HepG2 (cell line): ENCODE results near the gene CAPN10. TPM values are rescaled to one million over a fixed set of nuclear protein-coding genes. Genes with fewer than 3 reads are reported as not detected.
A peak's percentile ranks its signal among the peaks of the same experiment; 100 is the strongest.

Experiments used
- ATAC-seq: fragments of 200-7000 bp; cut with Tn5 transposase; 3 replicates; pipeline ENCODE4 v1.9.1; 2020; ENCODE audit warnings: mild to moderate bottlenecking, moderate library complexity
- BruUV-seq: library from RNA; stranded (reverse); fragments of 400-500 nt; replicated peaks from 2 replicates; lab custom pipeline; 2021; lab: Mats Ljungman, UMichigan
- CTCF ChIA-PET: fragments of 300-600 bp; formaldehyde crosslinking; extraction: SDS; loops from one replicate; lab custom pipeline; 2021; ENCODE audit warnings: low total read pairs, inconsistent platforms, low intra/inter-chr PET ratio; lab: Yijun Ruan, JAX
- POLR2A ChIA-PET: fragments of 350-600 bp; sonication (Branson Sonifier 250); formaldehyde crosslinking; loops from one replicate; lab custom pipeline; 2020; ENCODE audit warnings: antibody characterized with exemption, inconsistent platforms; lab: Yijun Ruan, JAX
- DNase-seq: peaks from one replicate; pipeline ENCODE4 v3.0.0-alpha.2; 2015; ENCODE audit warnings: low spot score
- FAIRE-seq: peaks from 3 replicates; lab custom pipeline; 2011; peaks lifted over from hg19 to GRCh38; lab: Jason Lieb, UNC
- H2AFZ ChIP-seq: one replicate; pipeline ENCODE4 v1.6.1; 2011; ENCODE audit warnings: low read length, inconsistent platforms
- H3K27ac ChIP-seq: fragments of 300-600 bp; 3 replicates; pipeline ENCODE4 v1.8.0; 2011; ENCODE audit warnings: mixed run types, mild to moderate bottlenecking, mixed read lengths, low read length, inconsistent platforms; ENCODE audit not compliant: insufficient read depth; ENCODE audit errors: extremely low read length
- H3K27me3 ChIP-seq, 2 experiments: fragments of 200-600 bp in 1 of 2; 2 replicates in 1 of 2; 3 replicates in 1 of 2; pipeline versions ENCODE4 v1.6.0 to v1.8.0; 2011; ENCODE audit warnings: low read length in 2 of 2, mild to moderate bottlenecking in 2 of 2, moderate library complexity in 2 of 2, inconsistent platforms in 1 of 2; ENCODE audit not compliant: insufficient read depth in 2 of 2, control insufficient read depth in 1 of 2
- H3K36me3 ChIP-seq, 2 experiments: fragments of 200-600 bp in 1 of 2; replicated peaks in 1 of 2; 2 replicates in 1 of 2; 3 replicates in 1 of 2; pipeline versions ENCODE4 v1.5.1 to v1.8.0; 2011; ENCODE audit warnings: low read length in 2 of 2, inconsistent platforms in 1 of 2; ENCODE audit not compliant: insufficient read depth in 2 of 2, control insufficient read depth in 1 of 2
- H3K4me1 ChIP-seq: 2 replicates; pipeline ENCODE4 v1.5.1; 2012; ENCODE audit warnings: low read length, inconsistent platforms; ENCODE audit not compliant: insufficient read depth
- H3K4me2 ChIP-seq: 2 replicates; pipeline ENCODE4 v1.6.0; 2011; ENCODE audit warnings: low read depth, low read length, inconsistent platforms
- H3K4me3 ChIP-seq, 3 experiments: fragments of 200-600 bp in 1 of 3; sonication (generic), shearing (Covaris generic) in 1 of 3; replicated peaks in 1 of 3; 2 replicates each; pipeline ENCODE4 v1.5.1; 2011 to 2016; ENCODE audit warnings: low read length in 3 of 3, inconsistent platforms in 2 of 3, low read depth in 2 of 3, mild to moderate bottlenecking in 2 of 3, control low read depth in 1 of 3, mixed read lengths in 1 of 3; ENCODE audit not compliant: insufficient read depth in 1 of 3
- H3K79me2 ChIP-seq: one replicate; pipeline ENCODE4 v1.6.1; 2011; ENCODE audit warnings: low read length, inconsistent platforms; ENCODE audit not compliant: insufficient read depth
- H3K9ac ChIP-seq: 2 replicates; pipeline ENCODE4 v1.6.0; 2011; ENCODE audit warnings: mild to moderate bottlenecking, low read depth, low read length, inconsistent platforms; ENCODE audit not compliant: insufficient read depth
- H3K9me3 ChIP-seq: 2 replicates; pipeline ENCODE4 v1.5.1; 2012; ENCODE audit warnings: mild to moderate bottlenecking, low read length
- H4K20me1 ChIP-seq: 2 replicates; pipeline ENCODE4 v1.6.0; 2011; ENCODE audit warnings: inconsistent platforms, mild to moderate bottlenecking, low read length, moderate library complexity; ENCODE audit not compliant: insufficient read depth
- CEBPB ChIP-seq: IDR thresholded peaks from 2 replicates; pipeline ENCODE4 v1.6.1; 2011; ENCODE audit warnings: low read depth, low read length, improper control_type of control experiment, borderline replicate concordance
- CREBL2 ChIP-seq: sonication (generic); formaldehyde crosslinking; IDR thresholded peaks from 2 replicates; pipeline ENCODE4 v1.8.1; 2023; ENCODE audit warnings: missing genetic modification reagents, mild to moderate bottlenecking, borderline replicate concordance
- GTF3A ChIP-seq: sonication (generic); formaldehyde crosslinking; conservative IDR thresholded peaks from 2 replicates; pipeline ENCODE4 v1.4.0; 2020; ENCODE audit warnings: mild to moderate bottlenecking, missing genetic modification reagents
- MBD4 ChIP-seq: IDR thresholded peaks from 2 replicates; pipeline ENCODE4 v1.6.1; 2012; ENCODE audit warnings: low read length, inconsistent platforms, borderline replicate concordance
- MEF2D ChIP-seq: sonication (generic); formaldehyde crosslinking; IDR thresholded peaks from 2 replicates; pipeline ENCODE4 v1.5.1; 2020; ENCODE audit warnings: mild to moderate bottlenecking, missing genetic modification reagents
- NCOR1 ChIP-seq: fragments of 200-600 bp; sonication (generic); IDR thresholded peaks from 2 replicates; pipeline ENCODE4 v1.7.0; 2017; ENCODE audit warnings: antibody characterized with exemption, low read length, borderline replicate concordance
- NR2F2 ChIP-seq: IDR thresholded peaks from 2 replicates; pipeline ENCODE4 v1.6.1; 2012; ENCODE audit warnings: low read depth, inconsistent platforms, borderline replicate concordance
- PAWR ChIP-seq: sonication (generic); formaldehyde crosslinking; IDR thresholded peaks from 2 replicates; pipeline ENCODE4 v1.4.0; 2020; ENCODE audit warnings: missing genetic modification reagents, mild to moderate bottlenecking, borderline replicate concordance
- PHF8 ChIP-seq: sonication (generic); formaldehyde crosslinking; IDR thresholded peaks from 2 replicates; pipeline ENCODE4 v1.5.0; 2020; ENCODE audit warnings: missing genetic modification reagents
- RXRA ChIP-seq: sonication (generic); formaldehyde crosslinking; IDR thresholded peaks from 2 replicates; pipeline ENCODE4 v1.5.1; 2020; ENCODE audit warnings: missing genetic modification reagents
- RXRB ChIP-seq: IDR thresholded peaks from 2 replicates; pipeline ENCODE4 v1.6.1; 2016; ENCODE audit warnings: borderline replicate concordance, missing genetic modification reagents, missing compliant biosample characterization
- ZBTB42 ChIP-seq: sonication (generic); formaldehyde crosslinking; IDR thresholded peaks from 2 replicates; pipeline ENCODE4 v1.5.0; 2020; ENCODE audit warnings: mild to moderate bottlenecking, missing genetic modification reagents
- ZBTB7B ChIP-seq: sonication (generic); formaldehyde crosslinking; IDR thresholded peaks from 2 replicates; pipeline ENCODE4 v1.4.0; 2020; ENCODE audit warnings: missing genetic modification reagents
- ZNF510 ChIP-seq: sonication (generic); formaldehyde crosslinking; IDR thresholded peaks from 2 replicates; pipeline ENCODE4 v1.4.0; 2020; ENCODE audit warnings: low read depth, mild to moderate bottlenecking, missing genetic modification reagents
- ZNF737 ChIP-seq: sonication (generic); formaldehyde crosslinking; IDR thresholded peaks from 2 replicates; pipeline ENCODE4 v1.5.0; 2020; ENCODE audit warnings: missing genetic modification reagents, mild to moderate bottlenecking, borderline replicate concordance
- ZNF879 ChIP-seq: sonication (generic); formaldehyde crosslinking; IDR thresholded peaks from 2 replicates; pipeline ENCODE4 v1.8.1; 2023; ENCODE audit warnings: missing genetic modification reagents
- ZNF883 ChIP-seq: sonication (generic); formaldehyde crosslinking; IDR thresholded peaks from 2 replicates; pipeline ENCODE4 v1.5.1; 2020; ENCODE audit warnings: mild to moderate bottlenecking, missing genetic modification reagents; ENCODE audit errors: not compliant biosample characterization
- ZSCAN5A ChIP-seq: sonication (generic); formaldehyde crosslinking; IDR thresholded peaks from 2 replicates; pipeline ENCODE4 v1.8.0; 2022; ENCODE audit warnings: mild to moderate bottlenecking, missing genetic modification reagents, borderline replicate concordance
- WGBS: methylation state at CpG from one replicate; pipeline ENCODE4 v1.1.6; 2017; ENCODE audit warnings: low lambda C conversion rate; 5-methylcytosine and 5-hydroxymethylcytosine counted together
- in situ Hi-C: cut with HindIII; loops from 2 replicates; pipeline ENCODE4 v1.10.0; 2017; ENCODE audit warnings: low pct_unique_long_range_greater_than_20kb; ENCODE audit not compliant: extremely low pct_ligation_motif_present
- intact Hi-C: fragments of 100-400 bp; cut with micrococcal nuclease; formaldehyde crosslinking; loops from one replicate; pipeline ENCODE4 v1.10.0; 2022; ENCODE audit not compliant: unreplicated experiment
- polyA plus RNA-seq, 8 experiments: library from polyadenylated mRNA; depleted of rRNA in 3 of 8; stranded (reverse) in 7 of 8; unstranded in 1 of 8; fragments of >200 nt; fragmentation: Illumina TruSeq in 4 of 8; extraction: Trizol in 4 of 8; gene quantifications; 2 replicates each; pipeline versions ENCODE4 v1.2.1 to v1.2.3, GENCODE V29; 2011 to 2016; ENCODE audit warnings: low read depth in 4 of 8, missing spikeins in 1 of 8, mixed read lengths in 1 of 8; ENCODE audit not compliant: insufficient read depth in 1 of 8
- total RNA-seq, 5 experiments: library from RNA; depleted of rRNA; stranded (reverse); fragments of >200 nt; fragmentation: Illumina TruSeq; extraction: Trizol; gene quantifications; 2 replicates each; pipeline ENCODE4 v1.2.3, GENCODE V29; 2016; ENCODE audit warnings: low read depth in 1 of 5

CAPN10 gene
- total and polyA plus RNA-seq, 2 of the 13 experiments (the other 11 are each of a cell fraction or from before 2014, with no cell fraction given), result 27.6 to 32.4 TPM

GRCh38 chr2:240586919-240587800 is 626 bp downstream of the CAPN10 start:
- BruUV-seq, result no TSS peak
- Histone ChIP-seq H3K36me3 (peaks cover 20 to 35% of the 10 kb centered on the region in 2 experiments), H3K9me3 (no peaks in the 10 kb centered on the region), H3K4me3 (peak overlapping the region; percentile 83 to 90 (median 88)), H2AFZ (no peak overlapping the region), H3K27me3 (peaks cover 0 to 4% of the 10 kb centered on the region in 2 experiments; a peak in 1 of 5 replicates), H3K79me2 (peaks cover 65% of the 10 kb centered on the region), H3K9ac (peak overlapping the region; percentile 98), H4K20me1 (peaks cover 17% of the 10 kb centered on the region; the same call in 1 of the 2 replicates), H3K27ac (peak overlapping the region; percentile 89), H3K4me2 (peak overlapping the region; percentile 98), H3K4me1 (peaks cover 52% of the 10 kb centered on the region)
- POLR2A ChIA-PET, result interaction anchor here (1.0 to 6.0 kb wide), 14 partner anchors 9 to 728 kb away, joined by 3 to 149 read pairs (median 8); partner anchors contain the start of genes ANKMY1, DUSP28, HDLBP and RNPEPL1
- FAIRE-seq, result peak; percentile 50
- CTCF ChIA-PET, result interaction anchor here (1.8 kb wide), 1 partner anchor 17 kb away, joined by 5 read pairs; no protein-coding TSS in a partner anchor
- 3% methylated on average over 27 of the region's 62 CpGs for WGBS
- in situ Hi-C loops (no loop called here), intact Hi-C loops (loop anchor here (1.0 kb wide), 2 partner anchors 17 to 39 kb away; no protein-coding TSS in a partner anchor)
- ATAC-seq, result peak; percentile 65
- peak; percentile 58 for DNase-seq
- TF ChIP-seq RXRB (CRISPR knock-in tag) (peak; percentile 16; the same call in 1 of the 2 replicates), RXRA (CRISPR knock-in tag) (peak; percentile 18; the same call in 1 of the 2 replicates), NR2F2 (peak; percentile 11; the same call in 1 of the 2 replicates), ZNF737 (CRISPR knock-in tag) (0 out of 2 replicates have a peak, but pooled peaks have one; percentile 27), ZNF883 (CRISPR knock-in tag) (peak; percentile 53), MEF2D (CRISPR knock-in tag) (peak; percentile 36; the same call in 1 of the 2 replicates), NCOR1 (no peak), ZBTB7B (peak; percentile 17; the same call in 1 of the 2 replicates), GTF3A (CRISPR knock-in tag) (0 out of 2 replicates have a peak, but pooled peaks have one; percentile 41), PAWR (peak; percentile 69; the same call in 1 of the 2 replicates), ZBTB42 (CRISPR knock-in tag) (0 out of 2 replicates have a peak, but pooled peaks have one; percentile 0), ZSCAN5A (no peak), CEBPB (no peak), CREBL2 (CRISPR knock-in tag) (peak; percentile 22; the same call in 1 of the 2 replicates), PHF8 (no peak), ZNF510 (CRISPR knock-in tag) (peak; percentile 48; the same call in 1 of the 2 replicates), ZNF879 (CRISPR knock-in tag) (0 out of 2 replicates have a peak, but pooled peaks have one; percentile 27), MBD4 (no peak)
